Activated CD8-positive, alpha-beta memory T cell treated with anti-CD3 and anti-CD28 coated beads for 36 hours (primary cell): ENCODE data around the gene TFR2. TPM values are rescaled to one million over a fixed set of nuclear protein-coding genes. Genes with fewer than 3 reads are reported as not detected.
"Not testable (repeated sequence)": the region's sequence is repeated elsewhere in the genome, so short reads cannot be mapped to it uniquely, and the experiment has no call there.

Source experiments
- CTCF ChIA-PET: fragments of 350-600 bp; sonication (Branson Sonifier 250); formaldehyde crosslinking; loops from one replicate; lab custom pipeline; 2021; ENCODE audit warnings: antibody characterized with exemption; lab: Charles Lee
- POLR2A ChIA-PET: fragments of 350-600 bp; sonication (Branson Sonifier 250); formaldehyde crosslinking; loops from one replicate; lab custom pipeline; 2021; ENCODE audit warnings: antibody characterized with exemption; lab: Charles Lee
- total RNA-seq, 2 experiments: library from RNA; stranded (reverse); gene quantifications; one replicate each; pipeline ENCODE4 v1.2.3, GENCODE V29; 2021

The TFR2 gene
- total RNA-seq, 2 experiments from 2014 or later = 17.7 to 21.8 TPM

- POLR2A ChIA-PET = no interaction called here
- CTCF ChIA-PET = no interaction called here
Observed at GRCh38 chr7:100670074-100670473, 28.7 kb upstream of the TFR2 start.

DNA sequence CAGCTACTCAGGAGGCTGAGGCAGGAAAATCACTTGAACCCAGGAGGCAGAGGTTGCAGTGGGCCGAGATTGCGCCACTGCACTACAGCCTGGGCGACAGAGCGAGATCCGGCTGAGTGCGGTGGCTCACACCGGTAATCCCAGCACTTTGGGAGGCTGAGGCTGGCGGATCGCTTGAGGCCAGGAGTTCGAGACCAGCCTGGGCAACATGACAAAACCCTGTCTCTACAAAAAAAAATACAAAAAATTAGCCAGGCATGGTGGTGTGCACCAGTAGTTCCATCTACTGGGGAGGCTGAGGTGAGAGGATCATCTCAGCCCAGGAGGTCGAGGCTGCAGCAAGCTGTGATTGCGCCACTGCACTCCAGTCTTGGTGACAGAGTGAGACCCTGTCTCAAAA is 27.8 kb upstream of the TFR2 start:
- CTCF ChIA-PET = not testable (repeated sequence)
- POLR2A ChIA-PET = interaction anchor here (0.6 kb wide), 1 partner anchor 40 kb away, joined by 3 read pairs; no protein-coding TSS in a partner anchor

GRCh38 chr7:100668069-100668449 is 26.7 kb upstream of the TFR2 start:
- POLR2A ChIA-PET = interaction anchor here (0.6 kb wide), 1 partner anchor 51 kb away, joined by 4 read pairs; no protein-coding TSS in a partner anchor
- CTCF ChIA-PET = interaction anchor here (1.0 kb wide), 1 partner anchor 63 kb away, joined by 3 read pairs; no protein-coding TSS in a partner anchor

GRCh38 chr7:100667331-100668068 is 26.1 kb upstream of the TFR2 start:
- POLR2A ChIA-PET = interaction anchor here (0.6 kb wide), 1 partner anchor 51 kb away, joined by 4 read pairs; no protein-coding TSS in a partner anchor
- CTCF ChIA-PET = interaction anchor here (1.0 kb wide), 1 partner anchor 62 kb away, joined by 3 read pairs; no protein-coding TSS in a partner anchor

DNA sequence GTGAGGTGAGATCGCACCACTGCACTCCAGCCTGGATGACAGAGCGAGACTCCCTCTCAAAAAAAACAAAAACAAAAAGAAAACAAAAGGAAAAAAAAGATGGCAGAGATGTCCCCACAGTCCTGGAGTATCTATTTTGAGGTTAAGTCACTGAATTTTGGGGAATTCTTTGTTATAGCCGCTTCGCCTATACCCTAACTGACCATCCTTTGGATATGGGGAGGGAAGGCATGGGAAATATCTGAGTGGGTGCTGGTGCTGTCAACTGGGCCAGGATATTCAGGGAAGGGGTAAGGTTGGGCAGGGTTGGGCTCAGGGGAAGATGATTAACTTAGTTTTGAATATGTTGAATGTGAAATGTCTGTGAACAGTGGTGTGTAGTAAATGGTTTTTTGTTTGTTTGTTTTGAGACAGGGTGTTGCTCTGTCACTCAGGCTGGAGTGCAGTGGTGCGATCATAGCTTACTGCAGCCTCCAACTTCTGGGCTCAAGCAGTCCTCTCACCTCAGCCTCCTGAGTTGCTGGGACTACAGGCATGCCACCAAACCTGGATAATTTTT is 23.9 kb upstream of the TFR2 start:
- CTCF ChIA-PET = interaction anchor here (1.1 to 1.7 kb wide), 2 partner anchors 25 to 31 kb away, joined by 4 to 6 read pairs; no protein-coding TSS in a partner anchor
- POLR2A ChIA-PET = no interaction called here

DNA sequence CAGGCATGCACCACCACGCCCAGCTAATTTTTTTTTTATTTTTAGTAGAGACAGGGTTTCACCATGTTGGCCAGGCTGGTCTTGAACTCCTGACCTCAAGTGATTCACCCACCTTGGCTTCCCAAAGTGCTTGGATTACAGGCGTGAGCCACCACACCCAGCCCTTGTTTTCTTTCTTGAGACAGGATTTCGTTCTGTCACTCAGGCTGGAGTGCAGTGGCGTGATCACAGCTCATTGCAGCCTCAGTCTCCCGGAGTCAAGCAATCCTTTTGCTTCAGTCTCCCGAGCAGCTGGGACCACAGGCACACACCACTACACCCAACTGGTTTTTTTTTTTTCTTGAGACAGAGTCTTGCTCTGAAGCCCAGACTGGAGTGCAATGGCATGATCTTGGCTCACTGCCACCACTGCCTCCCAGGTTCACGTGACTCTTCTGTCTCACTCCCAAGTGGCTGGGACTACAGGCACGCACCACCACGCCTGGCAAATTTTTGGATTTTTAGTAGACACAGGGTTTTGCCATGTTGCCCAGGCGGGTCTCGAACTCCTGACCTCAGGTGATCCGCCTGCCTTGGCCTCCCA is 20.9 kb upstream of the TFR2 start:
- POLR2A ChIA-PET = not testable (repeated sequence)
- CTCF ChIA-PET = interaction anchor here (0.6 kb wide), 1 partner anchor 37 kb away, joined by 4 read pairs; no protein-coding TSS in a partner anchor

GRCh38 chr7:100655908-100656674 is 14.7 kb upstream of the TFR2 start, which contains the start of gene ACTL6B:
ACTL6B (minus strand) TSS chr7:100656448; CDS start chr7:100656354, 94 bp downstream.
- ChIA-PET POLR2A (no interaction called here), CTCF (no interaction called here)

GRCh38 chr7:100654908-100655831 is 13.8 kb upstream of the TFR2 start:
- CTCF ChIA-PET = no interaction called here
- POLR2A ChIA-PET = no interaction called here

- CTCF ChIA-PET = interaction anchor here (0.9 kb wide), 1 partner anchor 11 kb away, joined by 3 read pairs; no protein-coding TSS in a partner anchor
- POLR2A ChIA-PET = no interaction called here
Observed at GRCh38 chr7:100649826-100650565, 8.6 kb upstream of the TFR2 start.

DNA sequence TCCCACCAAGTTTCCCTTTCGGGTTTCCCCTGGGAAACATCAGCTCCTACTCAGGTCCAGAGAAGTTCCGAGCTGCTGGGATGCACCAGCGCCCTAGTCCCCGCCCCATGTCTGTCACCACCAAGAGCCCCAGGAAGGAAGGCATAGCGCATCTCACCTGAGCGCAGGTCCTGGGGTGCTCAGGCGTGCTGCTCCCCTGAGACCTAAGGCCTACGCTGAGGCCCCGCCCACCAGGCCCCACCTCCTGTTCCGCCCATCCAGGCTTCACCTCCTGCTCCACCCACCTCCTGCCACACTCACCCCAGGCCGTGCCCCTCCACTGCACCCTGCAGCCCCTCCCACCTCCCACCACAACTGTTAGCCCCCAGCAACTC is 1.2 kb upstream of the TFR2 start:
- ChIA-PET POLR2A (interaction anchor here (0.6 kb wide), 1 partner anchor 78 kb away, joined by 7 read pairs; no protein-coding TSS in a partner anchor), CTCF (interaction anchor here (0.6 to 1.8 kb wide), 2 partner anchors 10 to 503 kb away, joined by 3 to 4 read pairs; no protein-coding TSS in a partner anchor)

DNA sequence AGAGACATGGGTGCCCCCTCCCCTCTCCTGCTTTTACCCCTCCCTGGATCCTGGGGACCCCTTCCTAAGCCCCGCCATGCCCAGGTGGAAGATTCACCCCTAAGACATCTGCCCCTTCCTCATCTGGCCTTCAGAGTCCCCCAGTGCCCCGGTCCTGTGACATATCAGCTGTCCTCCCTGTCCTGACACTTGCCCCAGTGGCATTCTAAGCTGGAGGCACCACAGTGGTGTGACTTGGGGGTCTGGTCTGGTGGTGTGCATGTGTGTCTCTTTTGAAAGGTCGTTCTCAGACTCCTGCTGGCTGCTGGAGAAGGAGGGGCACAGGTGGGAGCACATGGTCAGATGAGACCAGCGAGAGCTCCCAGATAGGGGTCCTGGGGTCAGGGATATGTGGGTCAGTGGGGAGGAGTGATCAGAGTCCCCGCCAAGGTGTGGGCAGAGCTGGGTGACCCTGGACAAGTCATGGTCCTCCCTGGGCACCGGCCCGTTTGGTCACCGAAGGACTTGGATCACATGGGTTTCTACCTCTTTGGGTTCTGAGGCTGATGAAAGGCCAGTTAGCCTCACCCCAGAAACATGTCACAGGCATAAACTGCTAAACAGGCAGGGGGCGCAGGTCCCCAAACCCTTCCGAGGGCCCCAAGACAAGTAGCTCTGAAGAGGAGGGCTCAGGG is 645 bp upstream of the TFR2 start:
- POLR2A ChIA-PET = interaction anchor here (0.6 kb wide), 1 partner anchor 77 kb away, joined by 7 read pairs; no protein-coding TSS in a partner anchor
- CTCF ChIA-PET = interaction anchor here (0.6 to 1.8 kb wide), 3 partner anchors 9 to 504 kb away, joined by 3 to 4 read pairs (median 3); no protein-coding TSS in a partner anchor

DNA sequence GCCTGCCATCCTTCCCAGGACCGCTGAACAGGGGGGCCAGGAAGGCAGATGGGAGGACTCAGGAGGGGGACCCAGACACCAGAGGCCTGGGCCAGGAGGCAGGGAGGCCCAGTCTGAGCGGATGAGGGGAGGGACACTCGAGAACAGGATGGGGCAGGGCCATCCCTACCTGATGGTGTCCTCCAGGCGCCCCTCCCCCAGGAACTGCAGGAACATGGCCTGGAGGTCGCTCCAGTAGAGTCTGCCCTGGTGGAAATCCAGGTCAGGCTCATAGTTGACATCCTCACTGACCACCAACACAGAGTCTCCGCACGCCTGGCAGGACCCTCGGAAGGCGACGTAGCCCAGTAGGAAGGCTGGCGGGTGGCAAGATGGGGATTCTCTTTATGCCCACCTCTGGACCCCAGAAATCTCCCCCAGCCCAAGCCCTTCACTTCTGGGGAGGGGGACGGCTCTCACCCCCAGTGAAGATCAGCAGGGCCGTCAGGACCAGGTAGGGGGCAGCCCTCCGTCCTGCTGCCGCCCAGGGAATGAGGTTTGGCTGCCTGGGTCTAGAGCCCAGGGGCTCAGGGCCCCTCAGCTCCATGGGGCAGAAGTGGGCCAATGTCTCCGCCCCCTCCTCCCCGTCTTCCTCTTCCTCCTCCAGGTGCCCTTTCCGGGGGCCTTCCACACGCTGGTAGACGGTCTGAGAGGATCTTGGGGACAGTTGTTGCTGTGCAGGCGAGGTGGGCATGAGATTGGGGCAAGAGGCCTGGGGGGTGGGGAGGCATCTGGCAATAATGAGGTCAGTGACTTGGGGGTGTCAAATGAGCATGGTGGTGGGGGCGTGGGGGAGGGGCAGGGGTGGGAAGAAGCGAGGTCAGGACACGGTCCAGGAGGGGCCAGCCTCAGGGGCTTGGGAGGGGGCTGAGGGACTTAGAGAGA is 573 bp downstream of the TFR2 start:
- ChIA-PET POLR2A (no interaction called here), CTCF (interaction anchor here (1.1 to 1.8 kb wide), 3 partner anchors 8 to 52 kb away, joined by 3 to 4 read pairs (median 3); no protein-coding TSS in a partner anchor)

- POLR2A ChIA-PET = no interaction called here
- CTCF ChIA-PET = interaction anchor here (0.9 to 1.6 kb wide), 2 partner anchors 22 to 53 kb away, joined by 3 to 4 read pairs; no protein-coding TSS in a partner anchor
Observed at GRCh38 chr7:100639995-100640516, 1.3 kb downstream of the TFR2 start.

DNA sequence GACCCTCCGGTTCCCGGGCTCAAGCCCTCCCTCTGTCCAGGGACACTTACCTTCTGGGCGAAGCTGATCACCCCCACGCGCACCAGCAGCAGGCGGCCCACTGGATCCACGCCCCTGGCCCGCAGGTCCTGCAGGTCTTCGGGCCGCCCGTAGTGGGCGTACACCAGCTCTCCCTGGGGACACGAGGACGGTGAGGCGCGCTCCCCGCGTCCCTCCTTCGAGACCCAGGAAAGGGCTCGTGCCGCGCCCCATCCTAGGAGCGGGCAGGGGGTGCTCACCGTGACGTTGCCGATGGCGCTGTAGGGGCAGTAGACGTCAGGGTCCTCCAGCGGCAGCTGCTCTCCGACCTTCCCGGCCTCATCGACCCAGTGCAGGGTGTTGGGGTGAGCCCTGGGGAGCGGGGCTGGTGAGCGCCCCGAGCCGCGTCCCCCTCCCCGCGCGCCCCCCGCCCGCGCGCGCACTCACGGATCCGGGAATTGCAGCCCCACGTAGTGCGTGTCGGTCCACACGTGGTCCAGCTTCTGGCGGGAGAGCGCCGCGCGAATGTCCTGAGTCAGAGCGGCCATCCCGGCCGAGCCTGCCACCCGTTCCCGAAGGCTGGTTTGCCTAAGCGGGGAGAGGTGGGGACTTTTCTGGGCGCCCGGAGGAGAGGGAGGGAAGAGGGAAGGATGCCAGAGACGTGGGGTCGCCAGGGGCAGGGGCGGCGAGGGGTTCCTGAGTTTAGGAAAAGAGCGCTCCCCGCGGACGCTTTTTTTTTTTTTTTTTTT is 8.2 kb downstream of the TFR2 start:
- ChIA-PET POLR2A (interaction anchor here (0.5 to 1.9 kb wide), 7 partner anchors 14 to 75 kb away, joined by 3 to 10 read pairs (median 5); partner anchors contain the start of gene MOSPD3), CTCF (interaction anchor here (0.5 to 3.5 kb wide), 21 partner anchors 8 to 219 kb away, joined by 3 to 21 read pairs (median 4); partner anchors contain the start of genes FBXO24, GNB2, LRCH4 and MOSPD3)
